ENCODE measurements around the gene TENM4. TPM values are rescaled to one million over a fixed set of nuclear protein-coding genes. Genes with fewer than 3 reads are reported as not detected.
A peak's percentile ranks its signal among the peaks of the same experiment; 100 is the strongest.

TENM4 gene
- total RNA-seq, 1 donor from 2014 or later, result 7.3 TPM

DNA sequence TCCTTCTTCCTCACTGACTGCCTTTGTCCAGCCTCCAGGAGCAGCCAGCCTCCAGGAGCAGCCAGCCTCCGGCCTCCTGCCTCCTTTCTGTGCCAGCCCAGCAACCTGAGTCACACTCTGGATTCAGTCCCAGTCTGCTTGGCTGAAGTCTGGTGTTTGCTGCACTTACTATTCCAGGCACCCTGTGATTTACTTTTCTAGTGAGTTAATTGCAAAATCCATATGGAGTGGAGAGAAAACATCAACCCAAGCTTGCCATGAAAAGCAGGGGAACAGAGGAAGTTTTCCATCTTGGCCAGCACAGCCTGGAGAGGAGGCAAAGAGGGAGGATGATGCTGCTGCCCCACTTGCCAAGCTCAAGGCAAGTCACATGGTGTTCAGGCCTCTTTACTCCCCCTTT, 400.5 kb downstream of the TENM4 start:
- DNase-seq (ENCODE audit: extremely low read depth, low read depth, low spot score), result no peak

DNA sequence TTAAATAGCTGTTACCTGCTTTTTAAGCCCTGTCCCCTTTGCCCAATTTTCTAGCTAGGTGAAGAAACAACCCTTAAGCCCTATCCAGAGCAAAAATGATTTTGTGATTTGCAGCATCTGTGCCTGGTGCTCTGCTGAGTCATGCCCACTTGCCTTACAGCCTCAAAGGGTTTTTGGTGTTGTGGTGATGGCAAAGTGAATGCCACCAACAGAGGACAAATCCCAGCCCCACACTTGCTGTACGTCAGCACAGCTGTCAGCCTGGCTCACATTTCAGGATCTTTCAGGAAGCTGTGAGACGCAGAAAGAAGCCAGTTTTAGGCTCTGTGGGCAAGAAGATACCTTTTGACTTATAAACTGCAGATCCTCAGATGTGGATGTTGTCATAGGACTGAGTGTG, 401.7 kb downstream of the TENM4 start:
- DNase-seq (ENCODE audit: extremely low read depth, low read depth, low spot score), result no peak

GRCh38 chr11:79035881-79036280, 404.9 kb downstream of the TENM4 start:
- no peak for DNase-seq (ENCODE audit: extremely low read depth, low read depth, low spot score)

- DNase-seq (ENCODE audit: extremely low read depth, low read depth, low spot score), result no peak
Observed at GRCh38 chr11:79033833-79034232, 407.0 kb downstream of the TENM4 start.

DNA sequence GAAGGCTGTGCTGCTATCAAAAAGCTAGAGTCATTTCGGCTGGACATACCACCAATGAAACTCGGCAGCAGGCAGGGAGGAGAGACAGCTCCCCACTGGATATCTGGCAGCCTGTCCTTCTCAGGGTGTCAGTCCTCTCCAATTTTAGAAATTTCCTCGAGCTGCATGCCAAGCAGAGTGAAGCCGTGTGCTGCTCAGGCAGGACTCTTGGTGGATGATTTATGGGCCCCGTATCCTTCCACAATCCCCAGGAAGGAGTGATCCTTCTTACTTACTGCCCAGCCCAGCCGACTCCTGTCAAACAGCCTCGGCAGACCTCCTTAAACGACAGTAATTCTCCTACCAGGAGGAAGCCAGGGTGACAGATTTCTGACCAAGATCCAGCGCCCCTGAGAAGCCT, 410.4 kb downstream of the TENM4 start:
- DNase-seq (ENCODE audit: extremely low read depth, low read depth, low spot score), result no peak

- no peak for DNase-seq (ENCODE audit: extremely low read depth, low read depth, low spot score)
Observed at GRCh38 chr11:79028225-79028624, 412.6 kb downstream of the TENM4 start.

DNA sequence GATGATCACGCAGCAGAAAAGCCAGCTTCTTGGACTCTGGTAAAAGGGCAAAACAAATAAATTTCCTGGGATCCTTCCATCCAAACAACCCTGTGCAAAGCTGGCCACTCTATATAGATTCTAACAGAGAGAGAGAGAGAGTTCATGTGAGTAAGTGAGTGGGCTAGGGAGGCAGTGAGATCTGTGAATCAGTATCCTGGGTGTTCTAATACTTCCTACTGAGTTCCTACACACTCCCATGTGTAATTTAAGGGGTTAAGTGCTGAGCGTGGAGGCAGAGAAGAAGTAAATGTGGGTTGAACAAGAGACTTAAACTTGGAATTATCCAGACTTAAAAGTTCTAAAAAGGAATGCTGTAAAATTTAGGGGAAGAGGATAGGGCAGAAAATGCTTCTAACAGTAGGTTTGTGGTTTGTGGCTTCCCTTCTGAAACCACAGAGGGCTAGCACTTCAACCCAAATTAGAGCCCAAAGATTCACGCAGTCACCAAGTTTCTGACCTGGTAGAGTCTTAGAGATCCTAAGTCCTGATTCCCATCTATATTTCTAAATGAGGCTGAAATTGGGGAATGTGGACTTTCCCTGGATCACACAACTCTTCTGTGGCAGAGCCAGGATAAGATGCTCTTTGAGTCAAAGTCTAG, 413.9 kb downstream of the TENM4 start:
- no peak for DNase-seq (ENCODE audit: extremely low read depth, low read depth, low spot score)

DNA sequence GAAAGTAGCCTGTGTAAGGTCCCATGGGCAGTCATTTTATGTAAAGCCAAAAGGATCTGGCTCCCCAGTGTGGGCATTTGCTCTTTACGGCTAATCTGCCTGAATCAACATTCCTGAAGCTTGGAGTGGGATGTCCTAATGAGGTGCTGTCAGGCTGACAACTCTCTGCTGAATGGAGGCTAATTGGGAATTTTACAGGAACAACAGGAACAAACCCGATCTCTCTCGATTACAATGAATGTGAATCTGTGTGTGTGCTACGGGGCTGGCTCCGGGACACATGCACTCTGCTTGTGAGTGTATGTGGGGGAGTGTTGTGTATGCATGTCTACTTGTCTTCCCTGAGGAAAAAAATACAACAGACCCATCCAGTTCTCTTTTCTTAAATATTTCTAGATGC, 415.2 kb downstream of the TENM4 start:
- no peak for DNase-seq (ENCODE audit: extremely low read depth, low read depth, low spot score)

DNA sequence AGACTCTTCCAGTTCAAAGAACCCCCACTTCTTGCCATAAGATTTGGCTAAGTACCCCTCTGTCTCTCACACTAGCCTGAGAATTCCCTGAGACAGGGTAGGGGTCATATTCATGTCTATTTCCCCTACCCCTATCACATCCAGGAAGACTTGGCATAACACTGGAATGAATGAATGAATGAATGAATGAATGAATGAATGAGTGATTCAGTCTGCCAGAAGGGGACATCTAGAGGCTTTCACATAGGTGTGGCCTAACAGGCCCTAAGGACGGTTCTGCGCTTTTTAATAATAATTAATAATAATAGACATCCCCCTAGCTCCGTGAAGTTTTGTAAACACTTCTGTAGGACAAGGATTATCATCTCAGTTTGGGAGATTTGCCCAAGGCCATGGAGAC, 415.7 kb downstream of the TENM4 start:
- no peak for DNase-seq (ENCODE audit: extremely low read depth, low read depth, low spot score)

DNA sequence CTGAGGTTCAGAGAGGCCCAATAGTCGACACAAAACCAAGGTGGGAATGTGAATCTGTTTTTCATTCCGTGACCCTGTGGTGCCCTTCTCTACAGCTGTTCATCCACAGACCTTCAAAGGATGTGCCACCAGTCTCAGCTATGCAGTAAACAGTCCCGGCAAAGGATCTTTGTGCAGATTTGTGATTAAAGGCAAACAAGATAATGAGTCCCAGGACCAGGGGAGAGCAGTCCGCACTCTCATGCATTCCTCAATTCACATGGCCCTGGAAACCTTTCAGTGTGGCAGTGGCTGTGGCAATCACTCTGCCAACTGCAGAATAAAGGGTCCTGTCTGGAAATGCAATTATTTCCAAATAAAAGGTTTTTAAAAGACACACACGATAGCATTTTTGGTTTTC, 418.6 kb downstream of the TENM4 start:
- no peak for DNase-seq (ENCODE audit: extremely low read depth, low read depth, low spot score)

- DNase-seq (ENCODE audit: extremely low read depth, low read depth, low spot score), result no peak
Observed at GRCh38 chr11:79021601-79022000, 419.2 kb downstream of the TENM4 start.

GRCh38 chr11:79019975-79020374, 420.9 kb downstream of the TENM4 start:
- DNase-seq (ENCODE audit: extremely low read depth, low read depth, low spot score), result no peak

GRCh38 chr11:79019277-79019676, 421.6 kb downstream of the TENM4 start:
- no peak for DNase-seq (ENCODE audit: extremely low read depth, low read depth, low spot score)

DNA sequence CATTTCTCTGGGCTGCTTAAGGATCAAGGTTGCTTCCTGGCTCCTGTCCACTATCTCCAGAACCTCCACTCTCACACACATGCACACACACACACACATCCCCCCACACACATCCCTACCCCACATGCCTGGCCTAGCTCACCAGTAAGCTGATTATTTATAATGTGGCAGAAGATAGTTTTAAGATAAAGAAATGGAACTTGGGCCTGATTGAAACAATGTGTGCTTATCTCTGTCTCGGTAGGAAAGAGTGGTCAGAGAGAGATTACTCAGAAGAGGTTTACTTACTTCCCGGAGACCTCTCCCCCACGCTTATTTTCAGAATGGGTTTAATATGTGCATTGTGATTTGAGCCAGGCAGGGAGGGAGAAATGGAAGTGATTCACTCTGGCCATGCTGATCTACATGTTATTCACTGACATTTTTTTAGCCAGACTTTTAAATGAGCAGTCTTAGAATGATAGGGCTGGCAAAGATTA, 422.4 kb downstream of the TENM4 start:
- DNase-seq (ENCODE audit: extremely low read depth, low read depth, low spot score), result peak; percentile 42

DNA sequence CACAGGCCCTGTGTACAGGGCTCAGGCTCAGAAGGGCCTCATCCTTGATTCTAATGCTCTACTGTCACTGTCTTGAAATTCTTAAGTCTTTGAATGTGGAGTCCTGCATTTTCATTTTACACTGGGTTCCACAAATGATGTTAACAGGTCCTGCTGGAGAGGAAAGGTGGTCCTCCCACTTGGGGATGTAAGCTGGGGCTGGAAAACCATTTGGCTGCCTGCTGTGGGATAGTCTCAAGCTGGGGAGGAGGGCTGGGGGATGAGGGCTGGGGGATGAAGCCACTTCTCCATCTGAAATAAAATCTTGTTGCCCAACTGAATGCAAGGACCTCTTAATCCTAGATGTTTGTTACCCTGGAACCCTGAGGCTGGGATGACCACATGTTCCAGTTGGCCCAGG, 423.0 kb downstream of the TENM4 start:
- DNase-seq (ENCODE audit: extremely low read depth, low read depth, low spot score), result no peak

- DNase-seq (ENCODE audit: extremely low read depth, low read depth, low spot score), result no peak
Observed at GRCh38 chr11:79013509-79013908, 427.3 kb downstream of the TENM4 start.

DNA sequence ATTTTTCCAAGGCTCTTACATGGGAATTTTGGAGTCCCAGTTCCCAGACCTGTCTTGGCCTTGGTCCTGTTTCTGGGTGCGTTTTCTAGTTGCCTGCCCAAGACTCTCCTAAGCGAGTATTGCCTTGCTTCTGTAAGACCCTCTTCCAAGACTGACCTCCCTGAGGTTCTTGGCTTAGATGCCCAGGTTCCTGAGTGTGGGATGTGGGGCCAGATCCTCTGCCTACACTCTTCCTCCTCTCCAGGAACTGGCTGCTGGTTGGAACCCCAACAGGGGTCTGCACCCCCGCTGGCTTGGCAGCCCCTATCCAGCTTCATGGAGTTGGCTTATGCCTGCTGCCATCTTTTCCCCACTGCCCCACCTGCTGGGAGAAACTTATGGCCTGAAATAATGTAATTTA, 429.5 kb downstream of the TENM4 start:
- no peak for DNase-seq (ENCODE audit: extremely low read depth, low read depth, low spot score)

DNA sequence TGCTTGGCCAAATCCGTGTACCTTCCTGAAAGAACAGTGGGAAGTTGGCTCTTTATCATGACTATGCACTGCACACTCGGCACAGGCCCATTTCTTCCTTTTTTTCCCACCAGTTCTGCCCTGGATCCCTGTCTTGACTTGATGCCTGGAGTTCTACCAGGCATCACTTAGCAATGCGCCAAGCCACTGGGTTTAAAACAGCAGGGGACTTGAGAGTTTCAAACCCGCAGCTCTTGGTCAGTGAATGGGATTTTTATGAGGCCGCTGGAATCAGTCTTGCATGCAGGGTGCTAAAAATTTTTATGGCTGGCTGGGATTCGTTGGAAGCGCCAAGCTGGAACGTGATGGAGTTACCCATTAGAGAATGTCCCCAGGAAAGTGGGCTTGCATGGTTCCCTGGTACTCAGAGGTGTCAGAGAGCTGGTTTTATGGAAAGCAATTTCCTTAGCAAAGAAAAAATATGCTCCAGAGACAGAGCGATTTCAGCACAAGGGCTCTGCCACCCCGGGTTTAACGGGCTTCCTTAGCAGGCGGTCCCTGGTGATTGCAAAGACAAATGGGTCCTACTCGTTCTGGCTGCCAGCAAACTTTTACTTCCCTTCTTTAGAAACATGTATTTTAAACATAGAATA, 432.9 kb downstream of the TENM4 start:
- DNase-seq (ENCODE audit: extremely low read depth, low read depth, low spot score), result no peak

GRCh38 chr11:79006854-79007253, 434.0 kb downstream of the TENM4 start:
- no peak for DNase-seq (ENCODE audit: extremely low read depth, low read depth, low spot score)

DNA sequence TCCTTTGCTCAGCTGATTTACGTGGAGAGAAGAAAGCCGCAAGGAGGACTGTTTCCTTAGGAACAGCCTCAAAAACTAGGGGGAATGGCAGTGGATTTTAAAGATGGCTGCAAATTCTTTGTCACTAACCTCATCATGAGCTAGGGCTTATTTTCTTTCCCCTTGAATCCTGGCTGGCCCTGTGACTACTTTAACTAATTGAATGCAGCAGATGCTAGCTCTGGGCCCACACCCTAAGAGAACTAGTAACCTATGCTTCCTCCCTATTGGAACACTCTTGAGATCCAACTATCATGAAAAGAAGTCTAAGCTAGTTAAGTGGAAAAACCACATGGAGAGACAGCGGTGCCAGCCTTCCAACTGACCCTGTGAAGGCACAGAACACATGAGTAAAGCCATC, 444.8 kb downstream of the TENM4 start:
- no peak for DNase-seq (ENCODE audit: extremely low read depth, low read depth, low spot score)

- DNase-seq (ENCODE audit: extremely low read depth, low read depth, low spot score), result no peak
Observed at GRCh38 chr11:78995171-78995570, 445.7 kb downstream of the TENM4 start.

GRCh38 chr11:78993802-78994430, 446.9 kb downstream of the TENM4 start:
- DNase-seq (ENCODE audit: extremely low read depth, low read depth, low spot score), result no peak

Measured in glomerular endothelial cell (primary cell).